H1 (cell line): ENCODE measurements around the gene CACNG6.

ENCODE experiments used
- ASH2L ChIP-seq: fragments of 200-600, 300-600 bp; sonication (generic); IDR thresholded peaks from one replicate; pipeline ENCODE4 v1.7.1; 2017; ENCODE audit warnings: low read length
- ATF3 ChIP-seq: IDR thresholded peaks from 2 replicates; pipeline ENCODE4 v1.6.1; 2011; ENCODE audit warnings: low read depth, mild to moderate bottlenecking, low read length; ENCODE audit not compliant: insufficient read depth
- BRCA1 ChIP-seq: IDR thresholded peaks from 2 replicates; pipeline ENCODE4 v1.6.1; 2012; ENCODE audit warnings: low read depth, low read length, improper control_type of control experiment
- CEBPB ChIP-seq: IDR thresholded peaks from 2 replicates; pipeline ENCODE4 v1.6.1; 2012; ENCODE audit warnings: low read depth, low read length
- CTCF ChIP-seq, 3 experiments: IDR thresholded peaks; 1 replicate in 2 of 3; 2 replicates in 1 of 3; pipeline versions ENCODE4 v1.5.1 to v1.6.1; 2011; ENCODE audit warnings: low read length in 3 of 3, mild to moderate bottlenecking in 3 of 3, inconsistent platforms in 2 of 3, low read depth in 1 of 3, moderate library complexity in 1 of 3; ENCODE audit not compliant: insufficient read depth in 1 of 3; ENCODE audit errors: control extremely low read depth in 1 of 3
- JUN ChIP-seq: IDR thresholded peaks from 2 replicates; pipeline ENCODE4 v1.6.1; 2011; ENCODE audit warnings: low read depth, mild to moderate bottlenecking, improper control_type of control experiment, low read length
- POLR2A ChIP-seq, 2 experiments: IDR thresholded peaks; 1 replicate in 1 of 2; 2 replicates in 1 of 2; pipeline ENCODE4 v1.6.1; 2011; ENCODE audit warnings: low read depth in 2 of 2, low read length in 2 of 2, mild to moderate bottlenecking in 2 of 2; ENCODE audit errors: control extremely low read depth in 1 of 2
- POLR2AphosphoS5 ChIP-seq: IDR thresholded peaks from 2 replicates; pipeline ENCODE4 v1.6.1; 2011; ENCODE audit warnings: low read depth, low read length
- RAD21 ChIP-seq, 2 experiments: IDR thresholded peaks in 1 of 2; conservative IDR thresholded peaks in 1 of 2; 2 replicates each; pipeline ENCODE4 v1.6.1; 2011; ENCODE audit warnings: low read depth in 2 of 2, low read length in 2 of 2, improper control_type of control experiment in 1 of 2, inconsistent platforms in 1 of 2, mild to moderate bottlenecking in 1 of 2, moderate library complexity in 1 of 2
- RFX5 ChIP-seq: IDR thresholded peaks from 2 replicates; pipeline ENCODE4 v1.6.1; 2011; ENCODE audit warnings: low read depth, low read length, improper control_type of control experiment, borderline replicate concordance
- SP1 ChIP-seq: IDR thresholded peaks from 2 replicates; pipeline ENCODE4 v1.6.1; 2011; ENCODE audit warnings: low read depth, low read length
- TAF1 ChIP-seq: IDR thresholded peaks from 2 replicates; pipeline ENCODE4 v1.6.1; 2011; ENCODE audit warnings: mild to moderate bottlenecking, low read depth, low read length
- ZNF274 ChIP-seq: IDR thresholded peaks from 2 replicates; pipeline ENCODE4 v1.7.0; 2012; ENCODE audit warnings: low read length, borderline replicate concordance; ENCODE audit errors: extremely low read depth

- TF ChIP-seq ZNF274, result no peak
- no peak for TF ChIP-seq POLR2A (IDR thresholded peaks at IDR 0.05; ENCODE audit: control extremely low read depth in 1 of 2, low read depth in 2 of 2, low read length in 2 of 2)
- TF ChIP-seq CTCF (IDR thresholded peaks at IDR 0.05; ENCODE audit: control extremely low read depth in 1 of 3, insufficient read depth in 1 of 3, low read depth in 1 of 3, low read length in 3 of 3), result no peak
- TF ChIP-seq ATF3, result no peak
- no peak for TF ChIP-seq POLR2AphosphoS5
- TF ChIP-seq BRCA1, result no peak
- TF ChIP-seq RAD21 (IDR thresholded peaks at IDR 0.05 in 1 of 2, conservative IDR thresholded peaks at IDR 0.05 in 1 of 2; ENCODE audit: low read depth in 2 of 2, low read length in 2 of 2), result no peak
- no peak for TF ChIP-seq ASH2L
- TF ChIP-seq TAF1, result no peak
- TF ChIP-seq RFX5, result no peak
- no peak for TF ChIP-seq SP1
- no peak for TF ChIP-seq JUN
- no peak for TF ChIP-seq CEBPB
Measured at GRCh38 chr19:54017261-54017660, 25.8 kb downstream of the CACNG6 start.
